Measurements from ENCODE around the gene TTLL10. TPM values are rescaled to one million over a fixed set of nuclear protein-coding genes. Genes with fewer than 3 reads are reported as not detected.
A peak's percentile ranks its signal among the peaks of the same experiment; 100 is the strongest.

TTLL10 gene
- polyA plus RNA-seq, 2 of the 4 experiments (the other 2 are of a cell fraction): not detected

DNA sequence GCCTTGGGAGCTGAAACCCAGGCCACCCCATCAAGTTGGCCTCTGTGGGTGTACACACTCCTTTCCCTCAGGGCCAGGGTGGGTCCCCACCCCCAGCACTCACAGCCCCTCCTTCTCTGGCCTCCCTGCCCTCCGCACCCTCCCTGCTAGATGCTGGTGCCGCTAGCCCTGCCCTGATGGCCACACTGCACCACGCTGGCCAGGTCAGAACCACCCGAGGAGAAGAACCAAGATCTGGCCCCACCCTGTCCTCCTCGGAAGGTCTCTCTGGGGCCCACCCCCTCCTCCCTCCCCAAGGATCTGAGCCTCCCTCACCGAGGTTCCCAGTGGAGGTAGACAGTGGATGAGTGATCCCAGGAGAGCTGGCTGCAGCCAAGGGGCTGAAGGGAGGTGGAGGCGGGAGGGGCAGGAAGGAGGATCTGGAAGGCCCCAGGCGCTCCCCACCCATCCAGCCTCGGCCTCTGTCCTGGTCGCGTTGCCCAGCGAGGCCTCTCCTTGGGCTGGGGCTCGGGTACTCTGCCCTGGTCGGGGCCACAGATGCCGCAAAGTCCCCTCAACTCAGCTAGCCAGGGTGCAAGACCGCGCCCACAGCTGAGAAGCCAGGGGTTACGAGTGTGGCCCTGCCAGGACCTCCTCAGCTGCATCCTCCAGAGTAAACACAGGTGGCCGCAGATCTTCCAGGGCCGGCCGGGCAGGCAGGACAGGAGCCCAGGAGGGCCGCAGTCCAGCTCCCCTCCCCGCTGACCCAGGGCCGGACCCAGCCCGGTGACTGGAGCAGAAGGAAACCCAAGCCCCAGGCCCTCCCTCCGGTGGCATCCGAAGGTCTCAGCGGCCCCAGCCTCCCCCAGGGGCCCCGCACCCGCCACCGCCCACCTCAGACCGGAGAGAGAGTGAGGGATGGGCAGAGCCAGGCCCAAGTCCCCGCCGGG, 63.5 kb downstream of the TTLL10 start:
- H3K4me1 ChIP-seq: peaks cover 37% of the 10 kb centered on the region

DNA sequence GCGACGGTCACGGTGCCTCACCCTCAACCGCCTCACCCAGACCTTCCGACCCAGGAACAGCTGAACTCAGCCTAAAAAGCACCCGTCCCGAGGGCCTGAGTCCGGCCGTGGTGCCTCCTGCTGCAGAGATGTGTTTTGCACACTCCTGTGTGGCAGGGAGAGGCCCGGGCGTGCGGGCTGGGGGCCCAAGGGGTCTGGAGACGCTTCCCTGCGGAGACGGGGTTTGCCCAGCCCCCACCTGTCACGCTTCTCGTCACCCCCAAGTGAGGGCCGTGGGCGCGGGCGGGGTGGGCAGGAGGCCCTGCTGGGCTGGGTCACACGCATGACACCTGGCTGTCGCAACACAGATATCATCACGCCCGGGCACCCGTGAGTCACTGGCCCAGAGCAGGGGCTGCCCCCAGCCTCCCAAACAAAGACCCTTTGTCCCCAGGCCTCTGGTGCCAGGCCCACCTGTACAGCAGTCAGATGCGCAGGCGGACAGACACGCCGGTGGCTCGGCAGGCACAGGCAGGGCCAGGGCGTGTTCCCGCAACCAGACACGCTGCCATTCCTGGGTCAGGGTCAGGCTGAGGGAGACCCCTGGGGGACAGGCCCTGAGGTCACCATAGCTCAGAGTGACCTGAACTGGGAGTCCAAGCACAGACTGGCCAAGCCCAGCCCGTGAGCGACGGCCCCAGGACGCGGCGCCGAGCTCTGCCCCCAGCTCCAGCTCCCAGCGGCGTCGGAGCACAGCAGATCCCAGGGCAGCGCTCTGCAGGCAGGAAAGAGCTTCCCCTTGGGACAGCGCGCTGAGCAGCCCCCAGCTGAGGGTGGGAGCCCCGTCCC, 64.4 kb downstream of the TTLL10 start:
- TF ChIP-seq POLR2A (IDR thresholded peaks at IDR 0.05; ENCODE audit: low read length) (0 out of 2 replicates have a peak, but pooled peaks have one; percentile 2), ESRRA (IDR thresholded peaks at IDR 0.05; ENCODE audit: borderline replicate concordance, low read length) (no peak)
- POLR2A ChIA-PET: interaction anchor here (0.9 kb wide), 1 partner anchor 23 kb away, joined by 4 read pairs; no protein-coding TSS in a partner anchor
- Histone ChIP-seq H3K9me3 (no peaks in the 10 kb centered on the region), H3K4me1 (peaks cover 30% of the 10 kb centered on the region), H3K4me3 (no peak overlapping the region), H3K27ac (peak overlapping the region in 1 of 2 experiments; percentile 55; a peak in 1 of 6 replicates), H3K4me2 (no peak overlapping the region)
- 75% methylated on average over 13 of the region's 48 CpGs for WGBS (ENCODE audit: missing lambda C conversion rate)
- ATAC-seq (peak in 1 of 2 experiments; percentile 13; a peak in 3 of 6 replicates), FAIRE-seq (no peak), DNase-seq (ENCODE audit: low read depth in 1 of 2, low spot score in 1 of 2) (no peak)
- CTCF ChIA-PET: interaction anchor here (0.6 to 9.4 kb wide), 4 partner anchors 12 to 116 kb away, joined by 3 to 46 read pairs (median 3); no protein-coding TSS in a partner anchor

More for the DNA sequence above, 63.5 kb downstream of the TTLL10 start:
- peak overlapping the region in 1 of 2 experiments; percentile 55; a peak in 2 of 6 replicates for H3K27ac ChIP-seq
- no peak for TF ChIP-seq NPAS2 (CRISPR knock-in tag; IDR thresholded peaks at IDR 0.05; ENCODE audit: borderline replicate concordance)
- no peak for TF ChIP-seq ZFP36 (IDR thresholded peaks at IDR 0.05; ENCODE audit: borderline replicate concordance, partially characterized antibody)
- TF ChIP-seq HOXB13 (CRISPR knock-in tag; IDR thresholded peaks at IDR 0.05; ENCODE audit: low read depth): no peak
- no peak for TF ChIP-seq HEYL (CRISPR knock-in tag; IDR thresholded peaks at IDR 0.05)
- TF ChIP-seq MYC (IDR thresholded peaks at IDR 0.05; ENCODE audit: borderline replicate concordance, low read length): no peak
- TF ChIP-seq SREBF2 (IDR thresholded peaks at IDR 0.05): no peak
- TF ChIP-seq, protein P1, sequence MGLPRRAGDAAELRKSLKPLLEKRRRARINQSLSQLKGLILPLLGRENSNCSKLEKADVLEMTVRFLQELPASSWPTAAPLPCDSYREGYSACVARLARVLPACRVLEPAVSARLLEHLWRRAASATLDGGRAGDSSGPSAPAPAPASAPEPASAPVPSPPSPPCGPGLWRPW (IDR thresholded peaks at IDR 0.05): no peak
- TF ChIP-seq FOXS1 (CRISPR knock-in tag; IDR thresholded peaks at IDR 0.05): no peak
- no peak for TF ChIP-seq JUNB (IDR thresholded peaks at IDR 0.05)
- TF ChIP-seq POLR2AphosphoS2 (conservative IDR thresholded peaks at IDR 0.05; ENCODE audit: low read length): no peak
- no peak for TF ChIP-seq MAZ (IDR thresholded peaks at IDR 0.05; ENCODE audit: borderline replicate concordance, low read depth, low read length)
- TF ChIP-seq HOXA7 (CRISPR knock-in tag; IDR thresholded peaks at IDR 0.05): no peak
- TF ChIP-seq, protein P2, sequence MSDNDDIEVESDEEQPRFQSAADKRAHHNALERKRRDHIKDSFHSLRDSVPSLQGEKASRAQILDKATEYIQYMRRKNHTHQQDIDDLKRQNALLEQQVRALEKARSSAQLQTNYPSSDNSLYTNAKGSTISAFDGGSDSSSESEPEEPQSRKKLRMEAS (IDR thresholded peaks at IDR 0.05): no peak
- TF ChIP-seq CBX8 (IDR thresholded peaks at IDR 0.05): no peak
- no peak for TF ChIP-seq FOSL2 (IDR thresholded peaks at IDR 0.05)
- no peak for TF ChIP-seq FOSL2 (CRISPR knock-in tag; IDR thresholded peaks at IDR 0.05)
- TF ChIP-seq CHD4 (IDR thresholded peaks at IDR 0.05; ENCODE audit: borderline replicate concordance): no peak
- no peak for TF ChIP-seq RAD21 (conservative IDR thresholded peaks at IDR 0.05 in 1 of 2, IDR thresholded peaks at IDR 0.05 in 1 of 2)
- TF ChIP-seq TFCP2L1 (CRISPR knock-in tag; IDR thresholded peaks at IDR 0.05): no peak
- H3K4me2 ChIP-seq: no peak overlapping the region
- no peaks in the 10 kb centered on the region for H3K9me3 ChIP-seq
- no peak for FAIRE-seq
- POLR2A ChIA-PET: interaction anchor here (0.5 kb wide), 1 partner anchor 9 kb away, joined by 4 read pairs; the partner anchor contains the start of gene C1QTNF12
- peak in 1 of 2 experiments; percentile 4; a peak in 3 of 6 replicates for ATAC-seq
- CTCF ChIA-PET: interaction anchor here (0.9 to 9.4 kb wide), 3 partner anchors 13 to 253 kb away, joined by 3 to 46 read pairs (median 3); no protein-coding TSS in a partner anchor
- no peak for DNase-seq (ENCODE audit: low read depth in 1 of 2, low spot score in 1 of 2)
- 60% methylated on average over 2 of the region's 34 CpGs for WGBS (ENCODE audit: missing lambda C conversion rate)
- H3K4me3 ChIP-seq: no peak overlapping the region
